ENCODE measurements around the gene SFPQ. TPM values are rescaled to one million over a fixed set of nuclear protein-coding genes. Genes with fewer than 3 reads are reported as not detected.
"Not testable (repeated sequence)": the region's sequence is repeated elsewhere in the genome, so short reads cannot be mapped to it uniquely, and the experiment has no call there.

The SFPQ gene
- total RNA-seq, 4 donors from 2014 or later: 177 to 629 (median 255) TPM

- no peak for DNase-seq
- Histone ChIP-seq H3K4me3 (no peak overlapping the region), H3K9me3 (no peaks in the 10 kb centered on the region), H3K4me1 (no peaks in the 10 kb centered on the region), H3K27me3 (no peaks in the 10 kb centered on the region), H3K36me3 (peaks cover 0 to 21% (median 0%) of the 10 kb centered on the region in 3 donors), H3K27ac (no peak overlapping the region)
- no peak for TF ChIP-seq POLR2A (IDR thresholded peaks at IDR 0.05)
- TF ChIP-seq, protein P1, sequence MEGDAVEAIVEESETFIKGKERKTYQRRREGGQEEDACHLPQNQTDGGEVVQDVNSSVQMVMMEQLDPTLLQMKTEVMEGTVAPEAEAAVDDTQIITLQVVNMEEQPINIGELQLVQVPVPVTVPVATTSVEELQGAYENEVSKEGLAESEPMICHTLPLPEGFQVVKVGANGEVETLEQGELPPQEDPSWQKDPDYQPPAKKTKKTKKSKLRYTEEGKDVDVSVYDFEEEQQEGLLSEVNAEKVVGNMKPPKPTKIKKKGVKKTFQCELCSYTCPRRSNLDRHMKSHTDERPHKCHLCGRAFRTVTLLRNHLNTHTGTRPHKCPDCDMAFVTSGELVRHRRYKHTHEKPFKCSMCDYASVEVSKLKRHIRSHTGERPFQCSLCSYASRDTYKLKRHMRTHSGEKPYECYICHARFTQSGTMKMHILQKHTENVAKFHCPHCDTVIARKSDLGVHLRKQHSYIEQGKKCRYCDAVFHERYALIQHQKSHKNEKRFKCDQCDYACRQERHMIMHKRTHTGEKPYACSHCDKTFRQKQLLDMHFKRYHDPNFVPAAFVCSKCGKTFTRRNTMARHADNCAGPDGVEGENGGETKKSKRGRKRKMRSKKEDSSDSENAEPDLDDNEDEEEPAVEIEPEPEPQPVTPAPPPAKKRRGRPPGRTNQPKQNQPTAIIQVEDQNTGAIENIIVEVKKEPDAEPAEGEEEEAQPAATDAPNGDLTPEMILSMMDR (IDR thresholded peaks at IDR 0.05): no peak
These were observed 20.9 kb downstream of the SFPQ start for GRCh38 chr1:35172022-35172421.

DNA sequence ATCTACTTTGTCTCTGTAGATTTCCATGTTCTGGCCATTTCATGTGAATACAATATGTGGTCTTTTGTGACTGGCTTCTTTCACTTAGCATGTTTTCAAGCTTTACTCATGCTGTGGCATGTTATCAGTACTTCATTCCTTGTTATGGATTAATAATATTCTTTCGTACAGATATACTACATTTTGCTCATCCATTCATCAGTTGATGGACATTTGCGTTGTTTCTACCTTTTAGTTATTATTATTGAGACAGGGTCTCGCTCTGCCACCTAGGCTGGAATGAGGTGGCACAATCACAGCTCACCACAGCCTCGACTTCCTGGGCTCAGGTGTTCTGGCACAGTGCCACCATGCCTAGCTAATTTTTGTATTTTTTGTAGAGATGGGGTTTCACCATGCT lies 21.4 kb downstream of the SFPQ start:
- TF ChIP-seq, protein P1 (IDR thresholded peaks at IDR 0.05): no peak
- no peak for TF ChIP-seq POLR2A (IDR thresholded peaks at IDR 0.05)
- no peaks in the 10 kb centered on the region for H3K4me1 ChIP-seq
- no peaks in the 10 kb centered on the region for H3K27me3 ChIP-seq
- no peak overlapping the region for H3K4me3 ChIP-seq
- peaks cover 0 to 16% (median 0%) of the 10 kb centered on the region in 3 donors for H3K36me3 ChIP-seq
- no peak overlapping the region for H3K27ac ChIP-seq
- no peak for DNase-seq
- no peaks in the 10 kb centered on the region for H3K9me3 ChIP-seq

DNA sequence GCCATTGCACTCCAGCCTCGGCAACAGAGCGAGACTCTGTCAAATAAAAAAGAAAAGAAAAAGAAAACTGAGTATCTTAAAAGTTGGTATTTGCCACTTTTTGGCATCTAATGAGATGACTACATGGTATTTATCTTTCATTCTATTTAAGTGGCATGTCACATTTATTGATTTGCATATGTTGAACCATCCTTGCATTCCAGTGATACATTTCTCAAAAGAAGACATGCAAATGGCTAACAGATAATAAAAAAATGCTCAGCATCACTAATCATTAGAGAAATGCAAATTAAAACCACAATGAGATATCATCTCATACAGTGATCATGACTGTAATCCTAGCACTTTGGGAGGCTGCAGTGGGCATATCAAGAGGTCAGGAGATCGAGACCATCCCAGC lies 28.1 kb downstream of the SFPQ start:
- Histone ChIP-seq H3K27ac (no peak overlapping the region), H3K4me1 (no peaks in the 10 kb centered on the region), H3K9me3 (peaks cover 0 to 8% (median 0%) of the 10 kb centered on the region in 4 donors), H3K4me3 (no peak overlapping the region), H3K36me3 (no peaks in the 10 kb centered on the region), H3K27me3 (no peaks in the 10 kb centered on the region)
- no peak for DNase-seq
- TF ChIP-seq, protein P1 (IDR thresholded peaks at IDR 0.05): no peak
- no peak for TF ChIP-seq POLR2A (IDR thresholded peaks at IDR 0.05)

GRCh38 chr1:35151220-35151619 lies 41.7 kb downstream of the SFPQ start:
- no peak overlapping the region for H3K4me3 ChIP-seq
- no peaks in the 10 kb centered on the region for H3K4me1 ChIP-seq
- DNase-seq: no peak
- TF ChIP-seq, protein P1 (IDR thresholded peaks at IDR 0.05): no peak
- TF ChIP-seq POLR2A (IDR thresholded peaks at IDR 0.05): no peak
- H3K27ac ChIP-seq: no peak overlapping the region
- no peaks in the 10 kb centered on the region for H3K27me3 ChIP-seq
- no peaks in the 10 kb centered on the region for H3K36me3 ChIP-seq
- H3K9me3 ChIP-seq: no peaks in the 10 kb centered on the region

DNA sequence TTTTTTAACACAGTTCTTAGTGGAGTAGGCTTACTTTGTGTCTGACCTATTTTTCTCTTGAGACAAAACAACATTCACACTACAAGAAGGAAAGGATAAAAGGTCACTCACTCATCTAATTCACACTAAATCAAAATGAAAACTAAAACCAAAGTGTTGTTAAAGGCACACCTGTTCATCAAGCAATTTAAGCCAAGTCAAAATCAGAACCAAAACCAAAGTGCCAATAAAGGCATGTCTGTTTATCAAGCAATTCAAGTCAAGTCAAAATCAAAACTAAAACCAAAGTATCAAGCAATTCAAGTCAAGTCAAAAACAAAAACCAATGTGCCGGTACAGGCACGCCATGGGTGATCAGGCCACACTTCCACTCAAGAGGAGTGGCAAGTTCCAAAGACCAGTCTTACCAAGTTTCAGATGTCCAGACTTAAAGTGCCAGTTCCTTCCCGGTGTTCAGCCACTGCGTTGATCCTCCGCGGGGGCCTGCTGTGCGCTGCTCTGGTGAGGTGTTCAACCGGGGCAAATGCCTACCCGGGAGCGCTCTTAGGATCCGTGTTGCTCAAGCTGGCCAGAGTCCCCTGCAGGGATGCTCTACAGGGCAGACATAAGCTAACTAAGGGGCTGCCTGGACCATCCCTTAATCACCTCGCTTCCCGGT lies 46.9 kb downstream of the SFPQ start:
- H3K27me3 ChIP-seq, H3K27ac ChIP-seq, H3K9me3 ChIP-seq, H3K4me1 ChIP-seq, H3K36me3 ChIP-seq: not testable (repeated sequence)
- peak in 1 of 3 donors; percentile 49 for DNase-seq
- H3K4me3 ChIP-seq: peak overlapping the region in 2 of 4 donors; percentile 31

GRCh38 chr1:35143737-35144508 lies 49.0 kb downstream of the SFPQ start:
- no peaks in the 10 kb centered on the region for H3K4me1 ChIP-seq
- no peaks in the 10 kb centered on the region for H3K27me3 ChIP-seq
- no peaks in the 10 kb centered on the region for H3K9me3 ChIP-seq
- no peak overlapping the region for H3K4me3 ChIP-seq
- DNase-seq: no peak
- TF ChIP-seq POLR2A (IDR thresholded peaks at IDR 0.05): no peak
- TF ChIP-seq, protein P1 (IDR thresholded peaks at IDR 0.05): no peak
- H3K36me3 ChIP-seq: no peaks in the 10 kb centered on the region
- no peak overlapping the region for H3K27ac ChIP-seq

- not testable (repeated sequence) for H3K27ac ChIP-seq, DNase-seq, H3K27me3 ChIP-seq, H3K9me3 ChIP-seq, H3K4me1 ChIP-seq, H3K4me3 ChIP-seq, H3K36me3 ChIP-seq
These were observed 50.2 kb downstream of the SFPQ start for GRCh38 chr1:35142728-35143127.

GRCh38 chr1:35142294-35142693 lies 50.7 kb downstream of the SFPQ start:
- not testable (repeated sequence) for H3K27me3 ChIP-seq, H3K27ac ChIP-seq, H3K4me3 ChIP-seq, DNase-seq, H3K4me1 ChIP-seq, H3K9me3 ChIP-seq, H3K36me3 ChIP-seq

- not testable (repeated sequence) for H3K36me3 ChIP-seq, H3K27me3 ChIP-seq, H3K27ac ChIP-seq, H3K4me3 ChIP-seq, H3K4me1 ChIP-seq, H3K9me3 ChIP-seq, DNase-seq
These were observed 55.4 kb downstream of the SFPQ start for GRCh38 chr1:35137590-35137989.
